SU-DHL-6 (cell line): ENCODE measurements around the gene ZBTB32.

Experiments used
- H2AFZ ChIP-seq: fragments of 200-600 bp; sonication (generic); 2 replicates; pipeline ENCODE4 v1.6.1; 2014; ENCODE audit warnings: low read depth, mild to moderate bottlenecking, moderate library complexity, mixed read lengths, antibody characterized with exemption, low read length; ENCODE audit not compliant: severe bottlenecking
- H3F3A ChIP-seq: fragments of 200-600 bp; shearing (Covaris generic); 2 replicates; pipeline ENCODE4 v1.6.0; 2016; ENCODE audit warnings: antibody characterized with exemption, mild to moderate bottlenecking; ENCODE audit not compliant: insufficient read depth
- H3K27ac ChIP-seq: fragments of 200-600 bp; sonication (generic); 2 replicates; pipeline ENCODE4 v1.5.1; 2016; ENCODE audit warnings: low read depth, mild to moderate bottlenecking, low read length, moderate library complexity, mixed read lengths
- H3K27me3 ChIP-seq: fragments of 200-600 bp; sonication (generic), shearing (Covaris generic); 2 replicates; pipeline ENCODE4 v1.6.0; 2014; ENCODE audit warnings: mild to moderate bottlenecking, low read length
- H3K36me3 ChIP-seq: fragments of 200-600 bp; sonication (generic); 2 replicates; pipeline ENCODE4 v1.6.1; 2014; ENCODE audit warnings: mild to moderate bottlenecking, low read length, mixed read lengths
- H3K4me2 ChIP-seq: fragments of 300-600, 200-600 bp; shearing (Covaris generic), sonication (generic); 2 replicates; pipeline ENCODE4 v1.6.0; 2014; ENCODE audit warnings: low read length, low read depth, mild to moderate bottlenecking; ENCODE audit not compliant: poor library complexity, severe bottlenecking
- H3K4me3 ChIP-seq: fragments of 200-600 bp; sonication (generic); 2 replicates; pipeline ENCODE4 v1.5.1; 2014; ENCODE audit warnings: antibody characterized with exemption, low read length, mild to moderate bottlenecking, mixed read lengths; ENCODE audit not compliant: insufficient read depth, poor library complexity, severe bottlenecking
- H3K79me2 ChIP-seq: fragments of 200-600 bp; sonication (generic); 2 replicates; pipeline ENCODE4 v1.6.1; 2014; ENCODE audit warnings: mild to moderate bottlenecking, low read length, moderate library complexity; ENCODE audit not compliant: insufficient read depth
- H3K9ac ChIP-seq: fragments of 200-600 bp; sonication (generic); 2 replicates; pipeline ENCODE4 v1.7.0; 2014; ENCODE audit warnings: mild to moderate bottlenecking, low read length
- H3K9me2 ChIP-seq: fragments of 200-600 bp; sonication (generic); replicated peaks from 2 replicates; pipeline ENCODE4 v1.6.1; 2014; ENCODE audit warnings: low read length; ENCODE audit not compliant: insufficient read depth
- H3K9me3 ChIP-seq: fragments of 200-600 bp; sonication (generic); 2 replicates; pipeline ENCODE4 v1.6.1; 2014; ENCODE audit warnings: low read length, mixed read lengths; ENCODE audit not compliant: insufficient read depth
- H4K20me1 ChIP-seq: fragments of 200-600 bp; sonication (generic); 2 replicates; pipeline ENCODE4 v1.6.1; 2014; ENCODE audit warnings: low read depth, mild to moderate bottlenecking, antibody characterized with exemption, low read length, moderate library complexity, mixed read lengths
- EZH2phosphoT487 ChIP-seq: fragments of 200-600 bp; sonication (generic), shearing (Covaris generic); conservative IDR thresholded peaks from 2 replicates; pipeline ENCODE4 v1.6.1; 2018; ENCODE audit warnings: mild to moderate bottlenecking, antibody characterized with exemption, low read length, moderate library complexity, mixed read lengths
- TF ChIP-seq, protein P1 (sequence below): fragments of 200-600 bp; sonication (generic); IDR thresholded peaks from one replicate; pipeline ENCODE4 v1.5.1; 2017; ENCODE audit warnings: antibody characterized with exemption, mild to moderate bottlenecking, low read length, moderate library complexity; ENCODE audit not compliant: insufficient read depth, poor library complexity, severe bottlenecking

ZBTB32 gene

DNA sequence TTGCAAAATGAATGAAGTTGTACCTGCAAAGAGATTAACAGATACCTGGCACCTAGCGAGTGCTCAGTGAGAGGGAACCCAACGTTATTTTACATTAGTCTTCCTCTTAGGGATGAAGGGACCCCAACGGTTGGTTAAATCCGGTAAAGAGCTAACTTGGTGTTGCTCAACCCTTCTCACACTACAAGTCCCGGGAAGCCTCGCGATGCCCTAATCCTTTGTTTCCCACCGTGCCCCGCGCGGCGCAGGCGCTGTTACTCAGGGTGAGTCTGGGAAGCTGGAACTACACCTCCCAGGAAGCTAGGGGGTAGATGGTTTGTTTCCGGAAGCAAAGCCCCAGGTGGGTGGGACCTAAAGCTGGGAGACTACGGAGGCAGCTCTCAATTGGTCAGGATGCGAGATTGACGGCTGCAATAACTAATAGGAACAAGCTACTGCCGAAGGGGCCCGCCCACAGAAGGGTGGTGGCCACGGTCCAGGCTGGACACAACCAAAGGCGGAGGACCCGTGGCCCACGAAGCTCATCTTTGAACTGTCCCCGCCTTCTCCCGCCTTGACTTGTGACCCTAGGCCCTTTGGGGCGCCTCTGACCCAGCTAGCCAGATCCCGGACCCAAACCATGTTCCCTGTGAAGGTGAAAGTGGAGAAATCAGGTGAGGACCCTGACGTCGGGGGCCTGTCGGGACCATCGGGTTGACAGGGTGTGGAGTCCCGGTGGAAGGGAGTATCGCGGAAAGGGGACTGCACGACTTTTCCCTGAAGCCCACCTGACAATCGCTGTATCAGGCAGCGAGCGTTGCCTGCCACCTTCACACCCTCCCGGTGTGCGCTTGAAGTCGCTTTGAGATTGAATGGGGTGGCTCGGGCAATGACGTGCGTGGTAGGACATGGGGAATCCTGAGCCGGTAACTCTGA lies 44.0 kb downstream of the ZBTB32 start, which contains the start of gene LIN37:
TSS of gene LIN37 (plus strand) at position 471 of the 915 bp plus-strand sequence. CDS start at position 620, 149 bp downstream.
- H3K9ac ChIP-seq, result peak within 1 kb of the TSS; percentile 78
- H3K4me3 ChIP-seq, result peak within 1 kb of the TSS; percentile 94
- peak within 1 kb of the TSS; percentile 97 for H3K4me2 ChIP-seq
- H3K9me2 ChIP-seq, result no peaks in the 10 kb centered on the region
- H3K9me3 ChIP-seq, result no peaks in the 10 kb centered on the region
- peaks cover 6% of the 10 kb centered on the region; the same call in 1 of the 2 replicates for H3F3A ChIP-seq
- peak within 1 kb of the TSS; percentile 60 for H3K27ac ChIP-seq
- H3K36me3 ChIP-seq, result no peaks in the 10 kb centered on the region
- H3K27me3 ChIP-seq, result no peaks in the 10 kb centered on the region
- no peak for TF ChIP-seq EZH2phosphoT487
- TF ChIP-seq, protein P1, sequence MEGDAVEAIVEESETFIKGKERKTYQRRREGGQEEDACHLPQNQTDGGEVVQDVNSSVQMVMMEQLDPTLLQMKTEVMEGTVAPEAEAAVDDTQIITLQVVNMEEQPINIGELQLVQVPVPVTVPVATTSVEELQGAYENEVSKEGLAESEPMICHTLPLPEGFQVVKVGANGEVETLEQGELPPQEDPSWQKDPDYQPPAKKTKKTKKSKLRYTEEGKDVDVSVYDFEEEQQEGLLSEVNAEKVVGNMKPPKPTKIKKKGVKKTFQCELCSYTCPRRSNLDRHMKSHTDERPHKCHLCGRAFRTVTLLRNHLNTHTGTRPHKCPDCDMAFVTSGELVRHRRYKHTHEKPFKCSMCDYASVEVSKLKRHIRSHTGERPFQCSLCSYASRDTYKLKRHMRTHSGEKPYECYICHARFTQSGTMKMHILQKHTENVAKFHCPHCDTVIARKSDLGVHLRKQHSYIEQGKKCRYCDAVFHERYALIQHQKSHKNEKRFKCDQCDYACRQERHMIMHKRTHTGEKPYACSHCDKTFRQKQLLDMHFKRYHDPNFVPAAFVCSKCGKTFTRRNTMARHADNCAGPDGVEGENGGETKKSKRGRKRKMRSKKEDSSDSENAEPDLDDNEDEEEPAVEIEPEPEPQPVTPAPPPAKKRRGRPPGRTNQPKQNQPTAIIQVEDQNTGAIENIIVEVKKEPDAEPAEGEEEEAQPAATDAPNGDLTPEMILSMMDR, result no peak
- H4K20me1 ChIP-seq, result no peaks in the 10 kb centered on the region
- peaks cover 11% of the 10 kb centered on the region for H3K79me2 ChIP-seq
- peak within 1 kb of the TSS; percentile 92 for H2AFZ ChIP-seq

GRCh38 chr19:35750167-35750566 lies 45.8 kb downstream of the ZBTB32 start:
- H3K9me2 ChIP-seq, result no peaks in the 10 kb centered on the region
- H2AFZ ChIP-seq, result no peak overlapping the region
- no peaks in the 10 kb centered on the region for H3K36me3 ChIP-seq
- TF ChIP-seq EZH2phosphoT487, result no peak
- no peak overlapping the region; the same call in 1 of the 2 replicates for H3K9ac ChIP-seq
- no peak overlapping the region for H3K4me2 ChIP-seq
- no peaks in the 10 kb centered on the region for H3K9me3 ChIP-seq
- no peaks in the 10 kb centered on the region for H4K20me1 ChIP-seq
- H3K27me3 ChIP-seq, result no peaks in the 10 kb centered on the region
- peaks cover 11% of the 10 kb centered on the region for H3K79me2 ChIP-seq
- H3F3A ChIP-seq, result peaks cover 6% of the 10 kb centered on the region; the same call in 1 of the 2 replicates
- H3K4me3 ChIP-seq, result no peak overlapping the region
- no peak overlapping the region for H3K27ac ChIP-seq

DNA sequence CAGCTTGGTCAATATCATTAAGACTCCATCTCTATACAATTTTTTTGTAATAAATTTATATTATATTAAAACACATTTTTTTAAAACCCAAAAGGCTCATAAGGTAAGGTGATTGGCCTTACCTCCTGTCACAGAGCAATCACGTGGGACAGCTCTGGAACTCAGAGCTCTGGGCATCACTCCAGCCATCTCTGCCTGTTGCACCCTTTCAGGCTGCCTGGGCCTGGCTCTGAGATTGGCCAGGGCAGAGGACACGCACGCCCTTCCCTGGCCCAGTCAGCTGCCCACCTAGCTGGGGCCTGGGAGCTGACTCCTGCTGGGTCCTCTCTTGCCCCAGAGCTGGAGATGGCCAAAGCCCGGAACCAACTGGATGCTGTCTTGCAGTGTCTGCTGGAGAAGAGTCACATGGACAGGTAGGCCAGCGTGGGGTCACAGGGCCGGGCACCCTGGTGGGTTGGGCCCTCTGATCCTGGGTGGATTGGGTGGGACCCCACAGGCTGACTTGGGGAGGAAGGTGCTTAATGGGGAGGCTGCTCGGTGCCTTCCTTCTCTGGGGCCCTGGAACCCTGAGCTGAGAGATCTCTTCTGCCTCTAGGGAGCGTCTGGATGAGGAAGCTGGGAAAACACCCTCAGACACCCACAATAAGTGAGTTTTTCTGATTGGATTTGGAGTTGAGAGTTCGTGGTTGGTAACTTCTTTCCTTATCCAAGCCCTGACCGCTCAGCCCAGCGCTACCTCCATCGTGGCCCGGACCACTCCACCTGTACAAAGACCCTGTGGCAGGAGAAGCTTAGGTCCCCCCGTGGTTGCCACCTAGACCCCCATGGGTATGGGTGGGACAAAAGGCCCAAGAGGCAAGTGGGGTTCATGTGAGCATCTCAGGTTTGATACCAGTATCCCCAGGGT lies 47.7 kb downstream of the ZBTB32 start:
- TF ChIP-seq EZH2phosphoT487, result no peak
- TF ChIP-seq, protein P1, result no peak
- no peaks in the 10 kb centered on the region for H3K9me2 ChIP-seq
- no peak overlapping the region for H3K27ac ChIP-seq
- H3F3A ChIP-seq, result peaks cover 1% of the 10 kb centered on the region; the same call in 1 of the 2 replicates
- H3K79me2 ChIP-seq, result peaks cover 4% of the 10 kb centered on the region
- H3K36me3 ChIP-seq, result no peaks in the 10 kb centered on the region
- no peak overlapping the region for H3K4me3 ChIP-seq
- no peaks in the 10 kb centered on the region for H3K9me3 ChIP-seq
- H3K9ac ChIP-seq, result no peak overlapping the region
- H2AFZ ChIP-seq, result no peak overlapping the region
- H3K27me3 ChIP-seq, result no peaks in the 10 kb centered on the region
- H3K4me2 ChIP-seq, result no peak overlapping the region
- no peaks in the 10 kb centered on the region for H4K20me1 ChIP-seq
